Stimulated activated CD4-positive, alpha-beta T cell treated with anti-CD3 and anti-CD28 coated beads, Interleukin-2, amount 100 ng/mL, for 24 hours (primary cell): ENCODE data around the gene PTMA.
"Not testable (repeated sequence)": the region's sequence is repeated elsewhere in the genome, so short reads cannot be mapped to it uniquely, and the experiment has no call there.

Experiments
- DNase-seq, 2 donors: peaks; one replicate each; pipeline ENCODE4 v3.0.0-alpha.2; 2020

The PTMA gene, protein sequence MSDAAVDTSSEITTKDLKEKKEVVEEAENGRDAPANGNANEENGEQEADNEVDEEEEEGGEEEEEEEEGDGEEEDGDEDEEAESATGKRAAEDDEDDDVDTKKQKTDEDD

GRCh38 chr2:231707927-231708772, at the start of gene PTMA:
Gene PTMA, plus strand, starts transcription at chr2:231708525. Its CDS starts 182 bp downstream, at chr2:231708707.
- peak; percentile 99 for DNase-seq

- not testable (repeated sequence) for DNase-seq
Observed at GRCh38 chr2:231660073-231660472, 48.3 kb upstream of the PTMA start.

DNA sequence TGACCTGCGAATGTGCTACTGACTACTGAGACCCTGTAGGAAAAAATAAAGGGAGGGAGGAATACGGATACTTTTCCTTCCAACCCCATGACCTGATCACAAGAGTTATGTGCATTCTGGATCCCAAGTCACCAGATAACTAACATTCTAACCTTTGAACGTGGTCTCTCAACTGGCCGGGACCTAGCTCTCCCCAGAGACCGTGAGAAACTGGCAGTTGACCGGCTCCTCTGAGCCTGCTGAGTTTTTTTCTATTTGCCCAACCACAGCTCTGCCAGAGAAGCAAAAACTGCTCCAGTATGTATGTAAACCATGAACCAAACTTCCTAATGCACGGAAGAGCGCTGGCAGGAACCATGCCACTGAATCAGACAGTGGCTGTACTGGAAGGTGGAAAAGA, 47.5 kb upstream of the PTMA start:
- DNase-seq: no peak

DNA sequence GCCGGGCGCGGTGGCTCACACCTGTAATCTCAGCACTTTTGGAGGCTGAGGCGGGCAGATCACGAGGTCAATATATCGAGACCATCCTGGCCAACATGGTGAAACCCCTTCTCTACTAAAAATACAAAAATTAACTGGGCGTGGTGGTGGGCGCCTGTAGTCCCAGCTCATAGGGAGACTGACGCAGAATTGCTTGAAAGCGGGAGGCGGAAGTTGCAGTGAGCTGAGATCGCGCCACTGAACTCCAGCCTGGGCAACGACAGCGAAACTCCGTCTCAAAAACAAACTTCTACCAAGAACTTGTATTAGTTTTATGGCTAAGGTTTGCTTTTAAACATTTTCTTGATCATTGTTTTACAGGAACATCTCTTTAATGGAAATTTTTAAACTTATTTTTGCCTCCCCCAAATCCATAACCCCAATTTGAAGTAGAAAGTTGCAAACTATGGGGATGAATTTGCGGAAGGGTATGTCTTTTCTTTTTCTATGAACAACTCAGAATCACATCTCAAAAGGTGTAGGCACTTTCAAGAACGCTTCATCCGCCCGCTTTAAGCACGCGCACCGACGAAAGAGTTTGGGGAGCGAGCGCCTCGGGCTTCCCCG, 46.8 kb upstream of the PTMA start:
- DNase-seq: no peak

GRCh38 chr2:231662028-231662810, 46.1 kb upstream of the PTMA start:
- peak; percentile 95 to 96 for DNase-seq

DNA sequence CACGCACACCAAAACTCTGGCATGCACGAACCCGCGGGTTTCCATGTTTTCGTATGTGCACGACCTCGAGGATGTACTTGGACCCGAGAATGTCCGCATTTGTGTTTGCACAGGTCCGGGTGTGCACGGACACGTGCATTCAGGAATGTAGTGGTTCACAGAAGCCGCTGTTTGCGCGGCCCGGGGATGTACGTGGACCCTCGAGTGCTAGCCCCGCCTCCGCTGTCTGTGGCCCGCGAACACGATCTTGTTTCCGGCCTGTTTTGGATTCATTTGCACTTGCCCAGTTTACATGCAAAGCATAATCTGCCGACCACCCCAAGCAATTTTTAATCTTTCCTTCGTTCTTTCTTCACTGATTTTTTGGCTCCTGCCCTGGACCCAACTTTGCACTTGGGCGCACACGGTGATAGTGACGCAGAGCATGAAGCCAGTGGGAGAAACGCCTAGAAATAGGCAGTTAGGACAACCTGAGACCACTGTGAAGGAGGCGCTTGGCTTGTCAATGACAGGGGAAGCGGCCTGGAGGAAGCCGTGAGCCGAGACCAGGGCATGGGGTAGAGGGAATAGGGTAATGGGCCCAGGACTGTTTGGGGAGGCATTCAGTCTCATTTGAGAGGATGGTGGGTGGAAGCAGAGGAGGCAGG, 45.4 kb upstream of the PTMA start:
- no peak for DNase-seq

- no peak for DNase-seq
Observed at GRCh38 chr2:231663458-231664212, 44.7 kb upstream of the PTMA start.

GRCh38 chr2:231664727-231665126, 43.6 kb upstream of the PTMA start:
- DNase-seq: no peak

GRCh38 chr2:231665245-231666170, 42.8 kb upstream of the PTMA start:
- DNase-seq: no peak

DNA sequence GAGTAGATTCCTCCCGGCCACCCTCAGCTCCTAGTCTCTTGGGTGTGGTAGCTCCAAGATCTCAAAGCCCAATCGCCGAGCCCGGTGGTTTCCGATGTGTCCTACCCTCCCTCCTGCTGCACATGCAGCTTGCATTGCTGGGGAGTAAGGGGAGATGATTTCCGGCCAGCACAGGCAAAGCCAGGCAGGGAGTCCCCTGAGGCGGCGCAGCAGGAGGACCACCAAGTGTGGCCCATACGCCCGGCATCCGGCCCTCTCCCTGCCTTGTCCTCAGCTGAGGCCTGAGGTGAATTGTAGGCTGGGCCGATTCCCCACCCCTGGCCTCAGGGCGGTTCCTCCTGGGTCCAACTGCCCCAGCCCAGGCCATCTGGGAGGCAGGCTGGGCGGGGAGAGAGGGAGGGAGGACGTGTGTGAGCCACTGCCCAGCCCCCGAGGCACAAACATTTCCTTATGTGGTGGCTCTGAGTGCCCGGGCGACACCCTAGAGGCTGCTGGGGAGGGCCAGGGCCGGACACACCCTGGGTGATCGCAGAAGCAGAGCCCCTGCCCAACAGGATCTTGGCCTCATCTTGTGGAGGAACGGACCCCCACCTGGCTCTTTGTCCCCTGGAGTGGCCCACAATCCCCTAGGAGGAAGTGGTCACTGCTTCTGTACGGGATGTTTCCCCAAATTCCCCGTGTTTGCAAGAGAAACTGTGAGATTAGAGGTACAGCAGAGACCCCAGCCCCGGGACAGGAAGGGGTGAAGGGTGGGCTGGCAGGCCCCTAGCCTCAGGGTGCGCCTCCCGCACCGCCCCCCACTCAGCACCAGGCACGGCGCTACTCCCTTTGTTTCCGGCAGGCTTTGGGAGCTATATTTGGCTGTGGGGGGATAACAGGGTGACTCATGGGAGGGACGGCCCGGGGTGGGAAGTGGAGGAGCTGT, 41.9 kb upstream of the PTMA start:
- DNase-seq: no peak

DNA sequence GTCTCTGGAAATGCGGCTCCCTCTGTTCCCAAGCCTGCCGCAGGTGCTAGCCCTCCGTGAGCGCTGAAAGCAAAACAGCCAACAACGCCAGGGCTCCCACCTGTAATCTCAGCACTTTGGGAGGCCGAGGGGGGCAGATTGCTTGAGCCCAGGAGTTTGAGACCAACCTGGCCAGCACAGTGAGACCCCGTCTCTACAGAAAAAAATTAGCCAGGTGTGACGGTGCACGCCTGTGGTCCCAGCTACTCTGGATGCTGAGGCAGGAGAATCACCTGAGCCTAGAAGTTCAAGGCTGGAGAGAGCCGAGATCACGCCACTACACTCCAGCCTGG, 41.3 kb upstream of the PTMA start:
- no peak for DNase-seq

DNA sequence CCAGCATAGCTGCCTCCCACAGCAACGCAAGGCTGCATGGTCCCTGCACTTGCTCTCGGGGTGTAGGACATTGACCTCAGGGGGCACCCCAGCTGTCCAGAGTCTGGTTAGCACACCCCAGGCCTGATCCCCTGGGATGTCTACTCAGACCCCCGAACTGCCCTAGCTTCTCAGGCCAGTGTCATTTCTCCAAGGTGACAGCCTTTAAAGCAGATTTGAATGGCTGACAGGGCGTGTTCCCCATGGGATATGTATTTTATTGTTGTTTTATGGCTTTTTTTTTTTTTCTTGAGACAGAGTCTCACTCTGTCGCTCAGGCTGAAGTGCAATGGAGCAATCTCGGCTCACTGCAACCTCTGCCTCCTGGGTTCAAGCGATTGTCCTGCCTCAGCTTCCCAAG, 40.8 kb upstream of the PTMA start:
- DNase-seq: no peak

DNA sequence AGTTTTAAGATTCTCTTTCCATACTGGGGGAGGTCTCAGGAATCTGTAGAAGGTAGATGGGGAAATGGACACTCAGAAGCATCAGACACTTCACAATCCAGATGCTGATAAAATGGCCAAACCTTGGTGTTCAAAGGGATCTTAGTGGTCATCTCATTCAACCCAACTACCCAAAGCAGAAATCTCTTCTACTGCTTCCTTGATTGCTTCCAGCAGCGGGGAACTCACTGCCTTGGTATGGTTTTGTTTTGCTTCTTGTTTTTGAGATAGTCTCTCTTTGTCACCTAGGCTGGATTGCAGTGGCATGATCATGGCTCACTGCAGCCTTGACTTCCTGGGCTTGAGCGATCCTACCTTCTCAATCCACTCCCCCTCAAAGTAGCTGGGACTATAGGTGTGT, 39.3 kb upstream of the PTMA start:
- DNase-seq: no peak

- no peak for DNase-seq
Observed at GRCh38 chr2:231671270-231672050, 36.9 kb upstream of the PTMA start.

GRCh38 chr2:231672617-231673347, 35.5 kb upstream of the PTMA start:
- no peak for DNase-seq

DNA sequence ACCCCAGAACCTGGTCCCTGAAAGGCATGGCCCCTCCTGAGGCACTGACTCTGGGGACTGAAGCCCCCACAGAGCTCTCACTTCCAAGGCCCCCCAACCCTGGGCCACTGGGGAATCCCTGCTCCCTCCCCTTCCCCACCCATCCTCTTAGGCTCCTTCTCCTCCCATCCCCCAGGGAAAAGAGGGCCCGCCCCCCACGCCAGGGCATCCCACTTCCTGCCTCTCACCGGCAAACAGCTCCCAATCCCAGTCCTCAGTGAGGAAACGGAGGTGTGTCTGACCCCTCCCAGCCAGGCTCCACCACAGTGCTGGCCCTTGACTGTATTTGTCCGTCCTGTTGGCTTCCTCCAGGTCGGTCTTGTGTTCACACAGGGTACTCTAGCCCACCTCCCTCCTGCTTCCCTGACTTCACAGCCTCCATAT, 35.0 kb upstream of the PTMA start:
- DNase-seq: no peak

DNA sequence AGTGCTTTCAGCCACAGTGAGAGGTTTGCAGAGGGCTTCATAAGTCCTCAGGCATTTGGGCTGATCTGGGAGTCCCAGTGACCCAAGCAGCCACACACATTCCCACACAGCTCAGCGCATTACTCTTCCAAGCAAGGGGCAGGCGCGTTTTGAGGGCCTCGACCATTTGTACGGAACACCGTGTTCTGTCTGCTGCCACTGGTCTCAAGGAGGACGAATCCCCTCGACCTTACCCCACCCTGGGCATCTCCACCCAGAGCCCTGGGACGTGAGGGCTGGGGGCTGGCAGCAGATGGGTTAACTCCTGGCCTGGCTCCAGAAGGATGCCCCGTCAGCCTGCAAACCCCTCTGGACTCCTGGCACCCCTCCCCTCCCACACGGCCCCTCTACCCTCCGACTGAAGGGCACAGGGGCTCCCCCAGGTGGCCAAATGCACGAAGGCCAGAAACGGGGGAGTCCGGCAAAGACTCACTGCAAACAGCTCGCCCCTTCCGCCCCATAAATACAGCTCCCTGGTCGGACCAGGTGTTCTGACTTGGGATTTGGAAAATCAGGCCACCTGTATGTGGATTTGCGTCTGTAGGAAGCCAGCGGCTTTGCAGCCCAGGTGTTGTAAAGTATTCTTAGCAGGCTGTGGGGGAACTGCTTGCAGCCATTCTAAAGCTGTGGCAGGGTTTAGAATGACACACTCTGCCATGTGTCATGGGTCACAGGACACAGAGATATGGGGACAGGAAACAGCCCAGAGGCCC, 33.6 kb upstream of the PTMA start:
- peak; percentile 72 to 73 for DNase-seq

DNA sequence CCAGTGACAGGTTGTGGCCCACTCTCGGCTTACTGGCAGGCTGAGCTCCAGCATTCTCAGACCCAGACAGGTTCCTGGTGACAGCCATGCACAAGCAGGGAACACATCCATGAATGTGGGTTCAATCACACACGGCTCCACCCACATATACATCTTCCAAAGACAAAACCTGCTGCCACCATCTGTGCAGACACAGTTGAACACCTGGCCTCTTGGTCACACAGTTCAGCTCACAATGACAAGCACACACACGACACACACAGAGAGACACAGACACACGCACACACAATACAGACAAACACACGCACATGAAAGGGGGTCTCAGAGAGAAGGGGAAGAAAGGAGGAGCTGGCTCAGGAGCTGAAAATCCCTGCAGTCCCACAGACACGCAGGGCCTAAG, 32.1 kb upstream of the PTMA start:
- no peak for DNase-seq
